ENCODE data around the gene MTAP.

GRCh38 chr9:21761309-21761901, 41.0 kb upstream of the MTAP start:
- TF ChIP-seq CTCF (IDR thresholded peaks at IDR 0.05; ENCODE audit: low read length) (no peak), EZH2 (optimal IDR thresholded peaks at IDR 0.05; ENCODE audit: low read depth, low read length) (no peak)

All from MM.1S (cell line).